Measurements from ENCODE around the gene CEP164.

GRCh38 chr11:117303646-117304315 is 23.9 kb upstream of the CEP164 start:
- TF ChIP-seq POLR2AphosphoS5 (IDR thresholded peaks at IDR 0.05; ENCODE audit: low read depth, low read length) (no peak), PAX5 (IDR thresholded peaks at IDR 0.05; ENCODE audit: insufficient read depth, low read length, severe bottlenecking) (no peak), POLR2A (IDR thresholded peaks at IDR 0.05; ENCODE audit: low read depth, low read length) (no peak)

Measured in GM12891 (cell line).